HG03139 (cell line): ENCODE results near the gene KNDC1.

Experiments used
- ATAC-seq: cut with Tn5 transposase; IDR thresholded peaks from one replicate; pipeline ENCODE4 v1.9.1; 2021; ENCODE audit not compliant: unreplicated experiment

KNDC1 gene

GRCh38 chr10:133189256-133189655 lies 29.2 kb downstream of the KNDC1 start:
- ATAC-seq: no peak

- ATAC-seq: no peak
These were observed 29.7 kb downstream of the KNDC1 start for GRCh38 chr10:133189726-133190125.

- ATAC-seq: no peak
These were observed 30.2 kb downstream of the KNDC1 start for GRCh38 chr10:133190225-133190624.

GRCh38 chr10:133191651-133192050 lies 31.6 kb downstream of the KNDC1 start:
- no peak for ATAC-seq

- no peak for ATAC-seq
These were observed 34.1 kb downstream of the KNDC1 start for GRCh38 chr10:133194151-133194550.

GRCh38 chr10:133195096-133195495 lies 35.1 kb downstream of the KNDC1 start:
- no peak for ATAC-seq

GRCh38 chr10:133195611-133196010 lies 35.6 kb downstream of the KNDC1 start:
- ATAC-seq: no peak

- no peak for ATAC-seq
These were observed 36.3 kb downstream of the KNDC1 start for GRCh38 chr10:133196221-133196915.

GRCh38 chr10:133196936-133197758 lies 37.1 kb downstream of the KNDC1 start:
- no peak for ATAC-seq

- no peak for ATAC-seq
These were observed 37.8 kb downstream of the KNDC1 start for GRCh38 chr10:133197786-133198185.

- ATAC-seq: no peak
These were observed 38.2 kb downstream of the KNDC1 start for GRCh38 chr10:133198206-133198605.

GRCh38 chr10:133198621-133199487 lies 38.8 kb downstream of the KNDC1 start:
- ATAC-seq: no peak

- ATAC-seq: no peak
These were observed 39.5 kb downstream of the KNDC1 start for GRCh38 chr10:133199488-133199885.

- no peak for ATAC-seq
These were observed 40.1 kb downstream of the KNDC1 start for GRCh38 chr10:133199992-133200611.

GRCh38 chr10:133200621-133201031 lies 40.6 kb downstream of the KNDC1 start:
- no peak for ATAC-seq

GRCh38 chr10:133201151-133201947 lies 41.3 kb downstream of the KNDC1 start:
- no peak for ATAC-seq

GRCh38 chr10:133201948-133202725 lies 42.1 kb downstream of the KNDC1 start:
- ATAC-seq: no peak

GRCh38 chr10:133202778-133203651 lies 43.0 kb downstream of the KNDC1 start:
- ATAC-seq: no peak
